ENCODE data around the gene NBPF3. TPM values are rescaled to one million over a fixed set of nuclear protein-coding genes. Genes with fewer than 3 reads are reported as not detected.
"Not testable (repeated sequence)": the region's sequence is repeated elsewhere in the genome, so short reads cannot be mapped to it uniquely, and the experiment has no call there.

NBPF3 gene
- total RNA-seq, 1 donor = 24.6 TPM

DNA sequence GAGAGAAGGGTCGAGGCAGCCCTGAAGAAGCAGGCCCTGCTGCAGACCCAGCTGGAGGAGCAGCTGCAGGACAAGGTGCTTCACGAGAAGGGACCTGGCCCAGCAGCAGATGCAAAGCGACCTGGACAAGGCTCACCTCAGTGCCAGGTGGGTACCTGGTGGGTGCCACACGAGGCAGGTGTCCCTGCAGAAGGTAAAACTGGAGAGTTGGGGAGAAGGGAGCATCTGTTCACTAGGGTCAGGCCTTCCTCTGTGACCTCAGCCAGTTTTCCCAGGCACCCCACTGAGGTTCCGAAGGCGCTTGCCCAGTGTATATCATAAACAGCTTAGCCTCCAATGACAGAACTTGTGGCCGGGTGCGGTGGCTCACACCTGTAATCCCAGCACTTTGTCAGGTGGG, 5.5 kb upstream of the NBPF3 start:
- Histone ChIP-seq H3K9me3 (ENCODE audit: low read depth, low read length) (no peaks in the 10 kb centered on the region), H3K27ac (ENCODE audit: low read depth, low read length) (no peak overlapping the region), H3K4me1 (ENCODE audit: insufficient read depth, low read length) (no peaks in the 10 kb centered on the region), H4K20me1 (ENCODE audit: insufficient read depth, low read length) (no peaks in the 10 kb centered on the region), H2AFZ (ENCODE audit: low read length) (no peak overlapping the region), H3K4me3 (ENCODE audit: insufficient read depth, low read length) (no peak overlapping the region), H3K36me3 (ENCODE audit: insufficient read depth, low read length) (no peaks in the 10 kb centered on the region), H3K79me2 (ENCODE audit: insufficient read depth, low read length) (no peaks in the 10 kb centered on the region), H3K27me3 (ENCODE audit: insufficient read depth, low read length) (peaks cover 9% of the 10 kb centered on the region), H3K4me2 (ENCODE audit: insufficient read depth, low read length) (no peak overlapping the region)
- TF ChIP-seq, protein P1, sequence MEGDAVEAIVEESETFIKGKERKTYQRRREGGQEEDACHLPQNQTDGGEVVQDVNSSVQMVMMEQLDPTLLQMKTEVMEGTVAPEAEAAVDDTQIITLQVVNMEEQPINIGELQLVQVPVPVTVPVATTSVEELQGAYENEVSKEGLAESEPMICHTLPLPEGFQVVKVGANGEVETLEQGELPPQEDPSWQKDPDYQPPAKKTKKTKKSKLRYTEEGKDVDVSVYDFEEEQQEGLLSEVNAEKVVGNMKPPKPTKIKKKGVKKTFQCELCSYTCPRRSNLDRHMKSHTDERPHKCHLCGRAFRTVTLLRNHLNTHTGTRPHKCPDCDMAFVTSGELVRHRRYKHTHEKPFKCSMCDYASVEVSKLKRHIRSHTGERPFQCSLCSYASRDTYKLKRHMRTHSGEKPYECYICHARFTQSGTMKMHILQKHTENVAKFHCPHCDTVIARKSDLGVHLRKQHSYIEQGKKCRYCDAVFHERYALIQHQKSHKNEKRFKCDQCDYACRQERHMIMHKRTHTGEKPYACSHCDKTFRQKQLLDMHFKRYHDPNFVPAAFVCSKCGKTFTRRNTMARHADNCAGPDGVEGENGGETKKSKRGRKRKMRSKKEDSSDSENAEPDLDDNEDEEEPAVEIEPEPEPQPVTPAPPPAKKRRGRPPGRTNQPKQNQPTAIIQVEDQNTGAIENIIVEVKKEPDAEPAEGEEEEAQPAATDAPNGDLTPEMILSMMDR (IDR thresholded peaks at IDR 0.05; ENCODE audit: extremely low read depth, low read depth, low read length) = no peak
- DNase-seq (ENCODE audit: insufficient read length, low spot score, missing footprints) = no peak

DNA sequence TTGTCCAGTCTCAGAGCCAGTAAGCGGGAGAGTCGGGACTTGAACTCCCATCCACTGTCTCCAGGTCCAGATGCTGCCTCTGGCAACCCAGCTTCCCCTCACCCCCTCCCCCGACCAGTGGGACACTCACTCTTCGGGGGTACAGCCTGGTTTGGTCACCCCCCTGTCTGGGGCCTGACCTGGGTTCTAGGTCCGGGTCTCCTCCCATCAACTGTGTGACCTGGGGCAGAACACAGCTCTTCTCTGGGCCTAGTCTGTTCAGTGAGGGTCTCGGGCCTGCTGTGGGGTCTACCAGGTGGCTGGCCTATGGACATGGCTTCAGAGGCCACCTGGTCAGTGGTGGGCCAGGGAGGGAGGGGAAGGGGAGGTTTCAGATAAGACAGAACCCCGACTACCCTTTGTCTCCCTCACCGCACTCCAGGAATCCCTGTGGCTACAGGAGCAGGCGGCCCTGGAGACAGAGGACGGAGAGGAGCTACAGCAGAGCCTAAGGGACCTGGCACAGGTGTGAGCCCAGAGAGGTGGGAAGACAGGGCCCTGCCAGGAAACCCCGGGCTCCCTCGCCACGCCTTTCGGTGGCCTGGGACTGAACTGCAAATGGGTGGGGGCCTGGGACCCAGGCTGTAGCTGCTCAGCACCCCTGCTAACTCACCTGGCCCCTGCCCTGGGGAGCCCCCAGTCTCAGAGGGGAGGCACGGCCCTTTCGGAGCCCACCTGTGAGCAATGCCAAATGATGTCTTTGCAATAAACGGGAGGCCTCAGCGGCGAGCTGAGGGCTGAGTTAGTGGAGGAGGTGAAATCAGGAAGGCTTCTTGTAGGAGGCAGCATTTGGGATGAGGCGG, 4.1 kb upstream of the NBPF3 start:
- H3K36me3 ChIP-seq (ENCODE audit: insufficient read depth, low read length) = no peaks in the 10 kb centered on the region
- peaks cover 9% of the 10 kb centered on the region for H3K27me3 ChIP-seq (ENCODE audit: insufficient read depth, low read length)
- no peaks in the 10 kb centered on the region for H3K9me3 ChIP-seq (ENCODE audit: low read depth, low read length)
- no peak overlapping the region for H2AFZ ChIP-seq (ENCODE audit: low read length)
- peak overlapping the region; percentile 73 for H3K4me2 ChIP-seq (ENCODE audit: insufficient read depth, low read length)
- no peak overlapping the region for H3K27ac ChIP-seq (ENCODE audit: low read depth, low read length)
- no peak overlapping the region for H3K4me3 ChIP-seq (ENCODE audit: insufficient read depth, low read length)
- H3K79me2 ChIP-seq (ENCODE audit: insufficient read depth, low read length) = peaks cover 5% of the 10 kb centered on the region
- TF ChIP-seq, protein P1 (IDR thresholded peaks at IDR 0.05; ENCODE audit: extremely low read depth, low read depth, low read length) = no peak
- no peaks in the 10 kb centered on the region for H4K20me1 ChIP-seq (ENCODE audit: insufficient read depth, low read length)
- H3K4me1 ChIP-seq (ENCODE audit: insufficient read depth, low read length) = peaks cover 3% of the 10 kb centered on the region
- no peak for DNase-seq (ENCODE audit: insufficient read length, low spot score, missing footprints)

DNA sequence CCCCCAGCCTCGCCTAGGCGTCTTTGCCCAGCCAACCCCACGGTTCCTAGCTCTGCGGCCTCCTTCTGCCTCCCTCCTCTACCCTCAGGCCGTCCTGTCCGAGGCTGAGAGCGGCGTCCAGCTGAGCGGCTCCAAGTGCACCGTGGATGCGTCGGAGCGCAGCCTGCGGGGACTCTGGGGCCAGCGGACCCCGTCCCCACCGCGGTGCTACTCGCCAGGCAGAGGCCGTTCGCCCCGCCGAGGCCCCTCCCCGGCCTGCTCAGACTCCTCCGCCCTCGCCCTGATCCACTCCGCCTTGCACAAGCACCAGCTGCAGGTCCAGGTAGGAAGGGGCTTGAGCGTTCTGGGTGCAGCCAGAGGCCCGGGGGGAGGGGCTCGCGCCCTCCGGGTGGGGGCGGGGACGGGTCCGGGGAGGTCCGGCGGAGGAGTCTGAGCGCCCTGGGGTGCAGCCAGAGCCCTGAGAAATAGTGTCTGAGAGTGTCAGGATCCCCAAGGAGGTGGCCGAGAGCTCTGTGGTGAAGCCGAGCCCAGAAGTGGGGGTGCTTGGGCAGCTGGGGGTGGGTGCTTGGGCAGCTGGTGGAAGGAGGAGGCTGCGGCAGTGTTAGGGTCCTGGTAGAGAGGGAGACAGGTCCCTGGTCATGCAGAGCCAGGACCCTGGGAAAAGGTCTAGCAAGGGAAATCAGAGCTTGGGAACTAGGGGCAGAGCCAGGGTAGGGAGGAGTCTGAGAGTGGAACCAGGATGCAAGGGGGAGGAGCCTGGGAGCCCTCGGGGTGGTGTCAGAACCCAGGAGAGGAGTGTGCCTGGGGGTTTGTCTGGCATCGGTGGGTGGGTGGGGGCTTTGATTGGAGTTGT, 3.2 kb upstream of the NBPF3 start:
- Histone ChIP-seq H3K79me2 (ENCODE audit: insufficient read depth, low read length) (peaks cover 8% of the 10 kb centered on the region), H3K4me3 (ENCODE audit: insufficient read depth, low read length) (peak overlapping the region; percentile 38), H3K9me3 (ENCODE audit: low read depth, low read length) (no peaks in the 10 kb centered on the region), H4K20me1 (ENCODE audit: insufficient read depth, low read length) (no peaks in the 10 kb centered on the region), H3K36me3 (ENCODE audit: insufficient read depth, low read length) (no peaks in the 10 kb centered on the region), H3K4me2 (ENCODE audit: insufficient read depth, low read length) (peak overlapping the region; percentile 73), H3K4me1 (ENCODE audit: insufficient read depth, low read length) (peaks cover 7% of the 10 kb centered on the region), H2AFZ (ENCODE audit: low read length) (peak overlapping the region; percentile 53), H3K27ac (ENCODE audit: low read depth, low read length) (no peak overlapping the region), H3K27me3 (ENCODE audit: insufficient read depth, low read length) (peaks cover 9% of the 10 kb centered on the region)
- TF ChIP-seq, protein P1 (IDR thresholded peaks at IDR 0.05; ENCODE audit: extremely low read depth, low read depth, low read length) = no peak
- DNase-seq (ENCODE audit: insufficient read length, low spot score, missing footprints) = no peak

DNA sequence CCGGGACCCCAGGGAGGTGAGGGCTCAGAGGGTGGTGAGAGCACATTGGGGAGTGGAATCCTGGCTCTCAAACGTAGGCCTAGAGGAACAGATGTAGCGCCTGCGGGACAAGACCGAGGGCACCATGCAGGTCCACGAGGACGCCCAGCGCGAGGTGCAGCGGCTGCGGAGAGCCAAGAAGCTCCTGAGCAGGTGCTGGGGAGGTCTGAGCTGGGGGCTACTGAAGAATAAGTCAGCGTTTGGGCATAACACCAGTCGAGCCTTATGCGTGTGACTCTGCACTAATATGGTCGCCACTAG, 2.6 kb upstream of the NBPF3 start:
- Histone ChIP-seq H3K27me3 (ENCODE audit: insufficient read depth, low read length) (peaks cover 9% of the 10 kb centered on the region), H3K36me3 (ENCODE audit: insufficient read depth, low read length) (no peaks in the 10 kb centered on the region), H4K20me1 (ENCODE audit: insufficient read depth, low read length) (no peaks in the 10 kb centered on the region), H2AFZ (ENCODE audit: low read length) (no peak overlapping the region), H3K27ac (ENCODE audit: low read depth, low read length) (no peak overlapping the region), H3K4me1 (ENCODE audit: insufficient read depth, low read length) (peaks cover 7% of the 10 kb centered on the region), H3K9me3 (ENCODE audit: low read depth, low read length) (no peaks in the 10 kb centered on the region), H3K79me2 (ENCODE audit: insufficient read depth, low read length) (peaks cover 9% of the 10 kb centered on the region), H3K4me2 (ENCODE audit: insufficient read depth, low read length) (peak overlapping the region; percentile 73), H3K4me3 (ENCODE audit: insufficient read depth, low read length) (peak overlapping the region; percentile 38)
- DNase-seq (ENCODE audit: insufficient read length, low spot score, missing footprints) = no peak
- TF ChIP-seq, protein P1 (IDR thresholded peaks at IDR 0.05; ENCODE audit: extremely low read depth, low read depth, low read length) = no peak

DNA sequence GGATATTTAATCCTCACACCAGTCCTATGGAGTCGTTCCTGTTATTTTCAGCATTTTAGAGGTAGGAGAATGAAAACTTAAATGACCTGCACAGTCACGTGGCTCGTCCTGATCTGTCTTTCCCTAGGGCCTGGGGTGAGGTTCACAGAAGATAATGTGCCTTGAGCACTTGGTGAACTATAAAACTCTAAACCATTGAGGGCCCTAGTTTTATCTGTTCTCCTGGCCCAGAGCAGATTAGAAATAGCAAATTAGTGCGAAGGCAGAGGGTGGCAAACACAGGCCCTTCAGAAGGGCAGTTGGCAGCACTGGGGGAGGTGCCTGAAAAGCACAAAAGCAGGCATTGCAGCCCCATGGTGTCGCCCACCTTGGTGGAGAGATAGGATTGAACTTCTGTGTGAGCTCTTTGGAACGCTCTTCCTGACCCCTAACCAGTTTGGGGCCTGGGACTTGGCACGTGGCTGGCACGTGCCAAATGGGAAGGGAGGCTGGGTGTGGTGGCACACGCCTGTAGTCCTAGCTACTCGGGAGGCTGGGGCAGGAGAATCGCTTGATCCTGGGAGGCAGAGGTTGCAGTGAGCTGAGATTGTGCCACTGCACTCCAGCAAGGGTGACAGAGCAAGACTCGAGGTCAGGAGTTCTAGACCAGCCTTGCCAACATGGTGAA, 1.2 kb upstream of the NBPF3 start:
- H4K20me1 ChIP-seq (ENCODE audit: insufficient read depth, low read length); DNase-seq (ENCODE audit: insufficient read length, low spot score, missing footprints); H3K4me2 ChIP-seq (ENCODE audit: insufficient read depth, low read length); H3K27me3 ChIP-seq (ENCODE audit: insufficient read depth, low read length); H3K9me3 ChIP-seq (ENCODE audit: low read depth, low read length); H3K36me3 ChIP-seq (ENCODE audit: insufficient read depth, low read length); H2AFZ ChIP-seq (ENCODE audit: low read length); H3K4me3 ChIP-seq (ENCODE audit: insufficient read depth, low read length); H3K27ac ChIP-seq (ENCODE audit: low read depth, low read length); H3K4me1 ChIP-seq (ENCODE audit: insufficient read depth, low read length): not testable (repeated sequence)
- H3K79me2 ChIP-seq (ENCODE audit: insufficient read depth, low read length) = peaks cover 13% of the 10 kb centered on the region

All from osteoblast (primary cell).